H1 (cell line): ENCODE measurements around the gene OLFML2A. TPM values are rescaled to one million over a fixed set of nuclear protein-coding genes. Genes with fewer than 3 reads are reported as not detected.

ENCODE experiments used
- CHD2 ChIP-seq: IDR thresholded peaks from 2 replicates; pipeline ENCODE4 v1.6.1; 2012; ENCODE audit warnings: low read length, improper control_type of control experiment
- CREB1 ChIP-seq: IDR thresholded peaks from 2 replicates; pipeline ENCODE4 v1.6.1; 2012; ENCODE audit warnings: inconsistent platforms
- EGR1 ChIP-seq: IDR thresholded peaks from 2 replicates; pipeline ENCODE4 v1.6.1; 2011; ENCODE audit warnings: low read depth, low read length, borderline replicate concordance
- EZH2 ChIP-seq: fragments of 200-600 bp; sonication (generic); IDR thresholded peaks from 2 replicates; pipeline ENCODE4 v1.7.1; 2012; ENCODE audit warnings: low read depth, mild to moderate bottlenecking, moderate library complexity, low read length, inconsistent platforms; ENCODE audit not compliant: severe bottlenecking
- FOSL1 ChIP-seq: IDR thresholded peaks from 2 replicates; pipeline ENCODE4 v1.6.1; 2011; ENCODE audit warnings: mild to moderate bottlenecking, low read depth, low read length, moderate library complexity; ENCODE audit not compliant: insufficient read depth
- JUN ChIP-seq: IDR thresholded peaks from 2 replicates; pipeline ENCODE4 v1.6.1; 2011; ENCODE audit warnings: low read depth, mild to moderate bottlenecking, improper control_type of control experiment, low read length
- KDM5A ChIP-seq: fragments of 200-600 bp; IDR thresholded peaks from 2 replicates; pipeline ENCODE4 v1.7.1; 2012; ENCODE audit warnings: mild to moderate bottlenecking, low read length, inconsistent platforms, mixed read lengths
- MAFK ChIP-seq: IDR thresholded peaks from 2 replicates; pipeline ENCODE4 v1.6.1; 2012; ENCODE audit warnings: low read depth, mild to moderate bottlenecking, improper control_type of control experiment, low read length
- PHF8 ChIP-seq: fragments of 200-600 bp; sonication (generic); conservative IDR thresholded peaks from 2 replicates; pipeline ENCODE4 v1.7.1; 2012; ENCODE audit warnings: low read depth, mild to moderate bottlenecking, inconsistent platforms, low read length, moderate library complexity
- POLR2A ChIP-seq, 2 experiments: IDR thresholded peaks; 1 replicate in 1 of 2; 2 replicates in 1 of 2; pipeline ENCODE4 v1.6.1; 2011; ENCODE audit warnings: low read depth in 2 of 2, low read length in 2 of 2, mild to moderate bottlenecking in 2 of 2; ENCODE audit errors: control extremely low read depth in 1 of 2
- RBBP5 ChIP-seq: IDR thresholded peaks from 2 replicates; pipeline ENCODE4 v1.7.1; 2012; ENCODE audit warnings: low read depth, mild to moderate bottlenecking, inconsistent platforms, low read length, moderate library complexity, borderline replicate concordance
- RFX5 ChIP-seq: IDR thresholded peaks from 2 replicates; pipeline ENCODE4 v1.6.1; 2011; ENCODE audit warnings: low read depth, low read length, improper control_type of control experiment, borderline replicate concordance
- SIRT6 ChIP-seq: IDR thresholded peaks from one replicate; pipeline ENCODE4 v1.7.1; 2012; ENCODE audit warnings: low read length, inconsistent platforms
- SP1 ChIP-seq: IDR thresholded peaks from 2 replicates; pipeline ENCODE4 v1.6.1; 2011; ENCODE audit warnings: low read depth, low read length
- SRF ChIP-seq: IDR thresholded peaks from 2 replicates; pipeline ENCODE4 v1.6.1; 2011; ENCODE audit warnings: mild to moderate bottlenecking, low read depth, low read length, moderate library complexity
- SUZ12 ChIP-seq: fragments of 200-600 bp; sonication (generic); IDR thresholded peaks from 2 replicates; pipeline ENCODE4 v1.6.1; 2012; ENCODE audit warnings: mild to moderate bottlenecking, inconsistent platforms, low read length, moderate library complexity, mixed read lengths
- TAF7 ChIP-seq: optimal IDR thresholded peaks from 2 replicates; pipeline ENCODE3; 2011; ENCODE audit warnings: low read depth, mild to moderate bottlenecking, inconsistent platforms, low read length, moderate library complexity, borderline replicate concordance
- TEAD4 ChIP-seq: IDR thresholded peaks from 2 replicates; pipeline ENCODE4 v1.6.1; 2012; ENCODE audit warnings: low read depth, low read length, inconsistent platforms, mixed read lengths
- YY1 ChIP-seq: IDR thresholded peaks from 2 replicates; pipeline ENCODE4 v1.6.1; 2011; ENCODE audit warnings: low read depth, mild to moderate bottlenecking, low read length
- polyA plus RNA-seq, 7 experiments: library from polyadenylated mRNA; depleted of rRNA in 3 of 7; stranded (reverse) in 5 of 7; unstranded in 2 of 7; fragments of >200 nt in 5 of 7; fragments of 200-250 nt in 2 of 7; gene quantifications; 1 replicate in 5 of 7; 2 replicates in 1 of 7; 4 replicates in 1 of 7; pipeline versions ENCODE4 v1.2.1 to v1.2.3, GENCODE V29; 2011 to 2013; ENCODE audit warnings: missing spikeins in 2 of 7, mixed read lengths in 2 of 7
- total RNA-seq: library from RNA; stranded (reverse); fragmentation: NEBNext Ultra II Directional; extraction: Animal tissue kit (Norgen Biotek cat#: 25700); gene quantifications from 2 replicates; pipeline ENCODE4 v1.2.1, GENCODE V29; 2021
- TF ChIP-seq, protein P1 (sequence below): IDR thresholded peaks from 2 replicates; pipeline ENCODE4 v1.6.1; 2012; ENCODE audit warnings: low read length, inconsistent platforms
- TF ChIP-seq, protein P2 (sequence below), 3 experiments: IDR thresholded peaks; 1 replicate in 2 of 3; 2 replicates in 1 of 3; pipeline versions ENCODE4 v1.5.1 to v1.6.1; 2011; ENCODE audit warnings: low read length in 3 of 3, mild to moderate bottlenecking in 3 of 3, inconsistent platforms in 2 of 3, low read depth in 1 of 3, moderate library complexity in 1 of 3; ENCODE audit not compliant: insufficient read depth in 1 of 3; ENCODE audit errors: control extremely low read depth in 1 of 3

The OLFML2A gene
- total and polyA plus RNA-seq, 2 of the 8 experiments (the other 6 are each of a cell fraction or from before 2014, with no cell fraction given): 7.8 to 11.5 TPM

DNA sequence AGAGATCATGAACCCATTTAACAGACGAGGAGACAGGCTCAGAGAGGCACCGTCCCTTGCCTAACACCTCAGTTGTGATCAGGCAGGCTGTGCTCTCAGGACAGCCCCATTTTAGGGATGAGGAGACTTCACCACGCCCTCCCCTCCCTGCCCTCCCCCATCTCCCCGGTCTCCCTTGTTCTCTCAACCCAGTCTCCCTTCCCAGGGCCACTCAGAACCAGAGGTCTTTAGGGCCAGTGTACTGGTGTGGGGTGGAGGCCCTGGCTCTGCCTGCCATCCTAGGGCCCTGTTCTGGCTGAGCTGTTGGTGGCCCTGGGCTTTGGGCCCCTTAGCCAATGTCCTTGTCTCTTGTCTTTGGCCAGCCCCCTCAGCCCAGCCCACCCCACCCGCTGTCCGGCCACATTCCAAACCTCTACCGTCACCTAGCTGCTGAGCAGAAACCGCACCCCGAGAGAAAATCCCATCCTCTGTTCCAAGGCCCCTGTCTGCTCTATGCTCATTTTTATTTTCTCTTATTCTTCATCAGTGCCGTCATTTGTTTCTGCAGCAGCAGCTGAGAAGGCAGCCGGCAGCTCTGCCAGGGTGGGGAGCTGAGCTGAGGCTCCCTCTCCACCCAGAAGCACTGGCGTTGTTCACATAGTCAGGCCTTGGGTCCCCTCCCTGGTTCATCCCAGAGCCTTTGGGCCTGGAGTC is 33.9 kb downstream of the OLFML2A start (continued):
- TF ChIP-seq, protein P1, sequence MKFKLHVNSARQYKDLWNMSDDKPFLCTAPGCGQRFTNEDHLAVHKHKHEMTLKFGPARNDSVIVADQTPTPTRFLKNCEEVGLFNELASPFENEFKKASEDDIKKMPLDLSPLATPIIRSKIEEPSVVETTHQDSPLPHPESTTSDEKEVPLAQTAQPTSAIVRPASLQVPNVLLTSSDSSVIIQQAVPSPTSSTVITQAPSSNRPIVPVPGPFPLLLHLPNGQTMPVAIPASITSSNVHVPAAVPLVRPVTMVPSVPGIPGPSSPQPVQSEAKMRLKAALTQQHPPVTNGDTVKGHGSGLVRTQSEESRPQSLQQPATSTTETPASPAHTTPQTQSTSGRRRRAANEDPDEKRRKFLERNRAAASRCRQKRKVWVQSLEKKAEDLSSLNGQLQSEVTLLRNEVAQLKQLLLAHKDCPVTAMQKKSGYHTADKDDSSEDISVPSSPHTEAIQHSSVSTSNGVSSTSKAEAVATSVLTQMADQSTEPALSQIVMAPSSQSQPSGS: peak; percentile 74; the same call in 1 of the 2 replicates
- TF ChIP-seq PHF8: no peak
- TF ChIP-seq, protein P2, sequence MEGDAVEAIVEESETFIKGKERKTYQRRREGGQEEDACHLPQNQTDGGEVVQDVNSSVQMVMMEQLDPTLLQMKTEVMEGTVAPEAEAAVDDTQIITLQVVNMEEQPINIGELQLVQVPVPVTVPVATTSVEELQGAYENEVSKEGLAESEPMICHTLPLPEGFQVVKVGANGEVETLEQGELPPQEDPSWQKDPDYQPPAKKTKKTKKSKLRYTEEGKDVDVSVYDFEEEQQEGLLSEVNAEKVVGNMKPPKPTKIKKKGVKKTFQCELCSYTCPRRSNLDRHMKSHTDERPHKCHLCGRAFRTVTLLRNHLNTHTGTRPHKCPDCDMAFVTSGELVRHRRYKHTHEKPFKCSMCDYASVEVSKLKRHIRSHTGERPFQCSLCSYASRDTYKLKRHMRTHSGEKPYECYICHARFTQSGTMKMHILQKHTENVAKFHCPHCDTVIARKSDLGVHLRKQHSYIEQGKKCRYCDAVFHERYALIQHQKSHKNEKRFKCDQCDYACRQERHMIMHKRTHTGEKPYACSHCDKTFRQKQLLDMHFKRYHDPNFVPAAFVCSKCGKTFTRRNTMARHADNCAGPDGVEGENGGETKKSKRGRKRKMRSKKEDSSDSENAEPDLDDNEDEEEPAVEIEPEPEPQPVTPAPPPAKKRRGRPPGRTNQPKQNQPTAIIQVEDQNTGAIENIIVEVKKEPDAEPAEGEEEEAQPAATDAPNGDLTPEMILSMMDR (IDR thresholded peaks at IDR 0.05; ENCODE audit: control extremely low read depth in 1 of 3, insufficient read depth in 1 of 3, low read depth in 1 of 3, low read length in 3 of 3): peak; percentile 14 to 29 (median 20); a peak in 3 of 4 replicates
- TF ChIP-seq TAF7: no peak
- peak; percentile 93 for TF ChIP-seq JUN
- TF ChIP-seq YY1: no peak
- peak; percentile 37; the same call in 1 of the 2 replicates for TF ChIP-seq SP1
- TF ChIP-seq CREB1: 0 out of 2 replicates have a peak, but pooled peaks have one; percentile 27
- no peak for TF ChIP-seq FOSL1
- no peak for TF ChIP-seq SRF
- no peak for TF ChIP-seq SUZ12
- peak; percentile 86 for TF ChIP-seq TEAD4
- TF ChIP-seq SIRT6: no peak
- TF ChIP-seq POLR2A (IDR thresholded peaks at IDR 0.05; ENCODE audit: control extremely low read depth in 1 of 2, low read depth in 2 of 2, low read length in 2 of 2): peak in 1 of 2 experiments; percentile 41; a peak in 2 of 3 replicates
- no peak for TF ChIP-seq KDM5A
- no peak for TF ChIP-seq CHD2
- TF ChIP-seq RBBP5: no peak; the same call in 1 of the 2 replicates
- no peak for TF ChIP-seq EGR1
- no peak for TF ChIP-seq RFX5
- no peak for TF ChIP-seq MAFK
- no peak for TF ChIP-seq EZH2
